ENCODE results near the gene MEGF6.

MEGF6 gene

GRCh38 chr1:3550511-3551289 lies 60.6 kb downstream of the MEGF6 start:
- no peak for DNase-seq

- DNase-seq, result no peak
Observed at GRCh38 chr1:3548895-3549294, 62.4 kb downstream of the MEGF6 start.

DNA sequence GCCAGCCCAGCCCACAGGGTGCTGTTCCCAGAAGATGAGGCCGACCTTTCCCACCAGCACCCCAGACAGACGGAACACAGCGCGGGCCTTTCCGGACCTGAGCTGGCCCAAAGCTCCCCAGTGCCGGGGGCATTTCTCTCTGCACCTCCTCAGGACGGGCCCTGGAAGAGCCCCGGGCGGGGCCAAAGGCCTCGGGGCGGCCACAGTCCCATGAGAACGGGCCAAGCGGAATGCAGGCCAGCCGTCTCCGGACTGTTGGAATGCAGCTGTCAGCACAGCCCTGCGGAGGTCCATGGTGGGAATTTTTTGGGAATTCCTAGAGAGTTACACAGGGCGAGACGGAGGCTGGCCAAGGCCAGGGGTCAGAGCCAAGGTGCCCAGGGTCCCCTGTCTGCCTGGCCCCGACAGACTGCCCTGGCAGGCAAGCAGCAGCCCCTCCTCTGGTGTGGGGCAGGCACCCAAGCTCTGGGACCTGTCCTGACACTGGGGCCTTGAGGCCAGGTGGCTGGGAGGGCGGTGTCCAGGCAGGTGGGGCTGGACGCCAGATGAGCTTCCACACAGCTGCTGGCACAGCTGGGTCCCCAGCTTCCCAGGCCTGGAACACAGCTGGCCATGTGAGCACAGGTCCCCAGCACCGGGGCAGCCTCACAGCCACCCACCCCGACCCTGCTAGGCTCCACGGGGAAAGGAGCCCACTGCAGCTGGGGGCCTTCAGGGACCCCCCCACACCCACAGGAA lies 63.0 kb downstream of the MEGF6 start:
- DNase-seq, result no peak

GRCh38 chr1:3547055-3548005 lies 64.0 kb downstream of the MEGF6 start:
- DNase-seq, result no peak

DNA sequence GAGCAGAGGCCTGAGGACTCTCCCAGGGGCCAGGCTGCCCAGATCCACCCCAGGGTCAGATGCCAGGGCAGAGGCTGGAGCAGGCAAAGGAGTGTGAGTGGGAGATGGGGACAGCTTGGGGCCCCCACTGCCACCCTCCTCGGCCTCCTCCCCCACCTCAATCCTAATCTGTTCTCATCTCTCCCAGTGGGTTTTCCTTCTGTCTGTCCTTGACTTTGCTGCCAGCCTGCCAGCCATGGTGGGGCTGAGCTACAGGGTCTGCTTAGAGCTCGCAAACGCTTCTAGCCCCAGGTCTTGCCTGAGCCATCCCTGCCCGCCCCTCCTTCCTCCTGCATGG lies 65.3 kb downstream of the MEGF6 start:
- no peak for DNase-seq

- no peak for DNase-seq
Observed at GRCh38 chr1:3545363-3546047, 65.8 kb downstream of the MEGF6 start.

DNA sequence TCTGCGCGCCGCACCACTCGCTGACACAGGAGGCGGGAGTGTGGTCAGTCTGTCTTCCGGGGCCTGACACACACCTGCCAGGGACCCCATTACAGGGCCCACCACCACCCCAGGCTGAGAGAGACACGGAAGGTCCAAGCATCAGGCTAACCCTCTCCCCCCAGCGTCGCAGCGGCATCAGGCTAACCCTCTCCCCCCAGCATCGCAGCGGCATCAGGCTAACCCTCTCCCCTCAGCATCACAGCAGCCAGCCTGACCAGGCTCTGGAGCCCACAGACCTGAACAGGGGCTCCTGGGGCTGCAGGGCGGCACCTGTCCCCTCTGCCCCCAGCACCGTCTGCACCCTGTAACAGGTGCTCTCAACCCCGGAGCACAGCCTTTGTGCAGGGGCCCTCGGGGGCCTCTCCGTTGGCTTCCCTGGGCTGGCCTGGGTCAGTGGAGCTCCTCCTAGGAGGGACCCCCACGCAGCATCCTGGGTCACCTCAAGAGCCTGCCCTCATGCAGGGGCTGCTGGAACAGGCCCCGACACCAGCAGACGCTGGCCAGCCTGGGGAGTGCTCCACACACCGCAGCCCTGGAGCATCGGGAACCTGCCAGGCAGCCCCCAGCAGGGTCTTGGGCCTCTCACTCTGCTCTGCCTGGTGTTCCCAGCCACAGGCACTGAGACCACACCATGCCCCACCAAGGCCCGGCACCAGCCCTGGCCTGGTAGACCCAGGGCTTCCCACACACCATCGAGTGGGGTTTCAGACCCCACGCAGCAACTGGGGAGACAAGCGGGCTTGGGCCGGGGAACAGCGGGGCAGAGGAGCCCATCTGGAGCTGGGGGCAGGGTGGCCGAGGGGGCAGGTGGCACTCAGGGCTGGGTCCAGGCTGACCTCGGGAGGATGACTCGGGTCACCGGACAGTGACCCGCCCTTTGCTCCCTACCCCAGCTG lies 67.0 kb downstream of the MEGF6 start:
- DNase-seq, result no peak

- DNase-seq, result no peak
Observed at GRCh38 chr1:3543076-3544039, 68.0 kb downstream of the MEGF6 start.

DNA sequence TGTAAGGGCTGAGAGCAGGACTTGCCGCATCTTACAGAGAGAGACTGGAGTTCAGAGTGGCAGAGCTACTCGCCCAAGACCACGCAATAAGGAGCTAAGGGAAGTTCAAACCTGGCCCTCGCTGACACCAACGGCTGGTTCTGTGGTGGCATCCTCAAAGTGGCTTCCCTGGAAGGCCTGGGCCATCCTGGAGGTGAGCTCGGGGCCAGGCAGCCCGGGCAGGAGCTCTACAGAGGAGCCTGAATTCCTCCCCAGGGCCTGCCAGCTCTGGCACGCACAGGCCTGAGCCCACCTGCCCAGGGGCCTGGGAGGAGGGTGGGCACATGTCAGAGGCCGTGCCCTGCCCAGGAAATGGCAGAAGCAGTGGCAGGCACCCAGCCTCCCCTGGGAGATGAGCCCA lies 68.6 kb downstream of the MEGF6 start:
- no peak for DNase-seq

DNA sequence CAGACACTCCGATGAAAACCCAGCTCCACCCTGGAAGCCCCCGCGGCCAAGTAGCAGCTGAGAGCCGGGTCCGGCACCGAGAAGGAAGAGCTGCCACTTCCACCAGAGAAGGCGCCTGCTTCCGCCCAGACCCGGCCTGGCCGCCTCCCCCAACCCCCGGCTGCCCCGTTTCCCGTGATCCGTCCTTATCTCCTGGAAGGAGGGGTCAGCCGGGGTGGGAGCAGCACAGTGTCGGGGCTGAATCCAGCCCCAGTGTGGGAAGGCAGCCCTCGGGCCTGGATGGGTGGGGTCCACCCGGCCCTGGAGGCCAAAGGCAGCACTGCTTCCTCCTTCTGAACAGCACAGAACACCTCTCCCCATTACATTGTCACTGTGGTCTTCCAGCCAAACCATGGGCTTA lies 69.4 kb downstream of the MEGF6 start:
- no peak for DNase-seq

DNA sequence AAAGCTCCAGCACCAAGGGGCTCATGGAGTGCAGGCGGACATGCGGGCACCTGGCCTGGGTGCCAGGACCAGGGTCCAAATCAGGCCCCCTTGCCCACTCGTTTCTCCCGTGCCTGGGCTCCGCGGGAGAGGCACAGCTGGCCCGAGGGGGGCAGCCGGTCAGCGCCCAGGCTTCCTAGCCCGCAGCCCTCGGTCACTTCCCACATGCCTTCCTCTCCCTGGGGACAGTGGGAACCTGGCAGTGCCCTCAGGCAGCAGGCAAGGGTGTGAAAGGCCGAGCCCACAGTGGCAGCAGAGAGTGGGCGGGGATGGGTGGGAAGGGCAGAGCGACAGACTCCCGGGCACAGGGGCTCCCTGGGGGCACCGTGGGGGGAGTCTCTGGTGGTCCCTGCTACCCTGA lies 69.8 kb downstream of the MEGF6 start:
- no peak for DNase-seq

DNA sequence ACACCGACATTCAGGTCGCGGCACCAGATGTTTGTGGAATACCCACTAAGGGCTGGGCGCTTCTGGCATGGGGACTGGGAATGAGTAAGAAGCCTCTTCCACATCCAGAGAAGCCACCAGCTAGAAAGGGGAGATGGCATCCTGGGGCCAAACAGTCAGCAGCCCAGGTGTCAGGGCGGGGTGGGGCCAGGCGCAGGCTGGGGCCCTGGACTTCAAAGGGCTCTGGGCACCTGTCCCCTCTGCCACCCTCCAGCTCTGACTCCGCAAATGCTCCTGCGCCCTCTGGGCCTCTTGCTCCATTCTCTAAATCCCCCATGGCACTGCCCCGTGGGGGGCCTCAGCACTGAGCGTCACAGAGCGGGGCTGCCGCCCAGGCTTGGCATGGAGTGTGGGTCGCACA lies 70.4 kb downstream of the MEGF6 start:
- DNase-seq, result no peak

DNA sequence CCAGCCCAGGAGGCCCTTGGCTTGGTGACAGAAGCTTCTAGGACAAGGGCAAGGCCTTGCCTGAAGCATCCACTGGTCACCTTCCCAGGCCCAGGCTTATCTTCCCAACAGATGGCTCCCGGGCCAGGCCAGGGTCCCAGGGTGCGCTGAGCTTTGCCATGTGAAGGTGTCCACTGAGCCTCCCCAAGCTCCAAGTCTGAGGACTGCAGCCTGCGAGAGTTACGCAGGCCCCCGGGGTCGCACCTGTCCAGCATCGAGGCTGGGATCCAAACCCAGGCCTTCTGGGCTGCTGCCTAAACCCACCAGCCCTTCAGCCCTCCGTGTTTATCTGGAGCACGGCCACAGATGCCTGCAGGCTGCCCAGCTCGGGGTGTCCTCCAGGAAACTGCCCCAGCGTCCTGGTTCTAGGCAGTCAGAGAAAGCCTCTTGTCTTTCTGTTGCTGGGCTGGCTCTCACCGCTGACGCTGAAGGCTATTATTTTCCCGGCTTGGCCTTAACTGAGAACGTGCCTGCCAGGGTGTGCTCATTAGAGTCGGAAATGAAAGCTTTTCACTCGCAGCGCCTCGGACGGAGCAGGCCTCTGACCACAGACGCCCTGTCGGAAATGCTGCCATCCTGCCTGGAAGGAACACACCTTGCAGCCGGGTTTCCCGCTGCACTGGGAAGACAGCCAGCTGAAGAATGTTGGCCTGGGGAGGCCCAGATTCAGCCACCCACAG lies 71.4 kb downstream of the MEGF6 start:
- no peak for DNase-seq

GRCh38 chr1:3537359-3537758 lies 73.9 kb downstream of the MEGF6 start:
- DNase-seq, result no peak

DNA sequence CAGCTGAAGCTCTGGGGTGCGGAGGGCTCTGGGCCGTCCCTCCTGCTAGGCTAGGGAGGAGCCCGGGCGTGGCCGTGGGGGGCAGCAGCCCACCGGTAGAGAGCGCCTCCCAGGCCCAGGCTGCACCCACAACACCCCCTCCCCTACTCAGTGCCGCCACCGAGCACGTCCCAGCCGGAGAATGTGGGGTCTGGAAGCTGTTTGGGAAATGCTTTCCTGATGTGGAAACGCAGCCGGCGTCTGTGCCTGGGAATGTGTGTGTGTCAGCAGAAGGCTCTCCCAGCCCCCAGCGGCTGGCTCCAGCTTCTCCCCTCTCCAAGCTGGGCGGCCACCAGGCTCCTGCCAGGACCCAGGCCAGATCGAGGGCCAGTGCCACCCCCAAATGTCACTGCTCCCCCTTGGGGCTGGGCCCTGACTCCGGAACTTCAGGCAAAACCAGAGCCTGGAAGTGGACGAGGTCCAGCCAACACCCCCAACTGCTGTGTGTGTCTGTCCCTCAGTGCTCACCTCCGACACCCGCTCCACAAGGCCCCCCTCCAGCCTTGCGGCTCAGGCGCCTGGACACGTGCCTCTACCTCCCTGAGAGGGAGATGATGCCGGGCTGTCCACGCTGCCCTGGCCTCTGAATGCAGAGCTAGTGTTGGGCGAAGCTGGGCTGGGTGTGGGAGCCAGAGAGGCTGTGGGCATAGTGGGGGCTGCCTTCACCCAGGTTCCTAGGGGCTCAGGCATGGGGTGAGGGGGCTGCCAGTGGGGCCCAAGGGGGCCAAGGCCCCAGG lies 74.7 kb downstream of the MEGF6 start:
- DNase-seq, result no peak

DNA sequence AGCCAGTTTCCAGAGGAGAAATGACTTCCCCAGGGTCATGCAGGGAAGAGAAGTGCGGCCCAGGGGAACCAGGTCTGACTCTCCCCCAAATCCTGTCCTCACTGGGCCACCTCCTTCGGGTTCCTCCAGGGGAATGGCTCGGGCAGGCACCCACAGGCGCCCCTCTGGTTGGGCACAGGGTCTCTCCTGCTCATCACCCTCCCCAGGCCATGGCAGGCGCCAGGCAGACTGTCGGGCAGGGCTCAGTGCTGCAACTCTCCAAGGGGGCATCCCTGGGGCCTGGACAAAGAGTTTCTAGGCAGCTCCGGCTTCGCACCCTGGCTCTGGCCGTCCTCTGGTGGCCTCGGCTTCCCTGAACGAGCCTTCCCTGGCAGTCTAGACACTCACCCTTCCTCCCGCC lies 75.6 kb downstream of the MEGF6 start:
- no peak for DNase-seq

DNA sequence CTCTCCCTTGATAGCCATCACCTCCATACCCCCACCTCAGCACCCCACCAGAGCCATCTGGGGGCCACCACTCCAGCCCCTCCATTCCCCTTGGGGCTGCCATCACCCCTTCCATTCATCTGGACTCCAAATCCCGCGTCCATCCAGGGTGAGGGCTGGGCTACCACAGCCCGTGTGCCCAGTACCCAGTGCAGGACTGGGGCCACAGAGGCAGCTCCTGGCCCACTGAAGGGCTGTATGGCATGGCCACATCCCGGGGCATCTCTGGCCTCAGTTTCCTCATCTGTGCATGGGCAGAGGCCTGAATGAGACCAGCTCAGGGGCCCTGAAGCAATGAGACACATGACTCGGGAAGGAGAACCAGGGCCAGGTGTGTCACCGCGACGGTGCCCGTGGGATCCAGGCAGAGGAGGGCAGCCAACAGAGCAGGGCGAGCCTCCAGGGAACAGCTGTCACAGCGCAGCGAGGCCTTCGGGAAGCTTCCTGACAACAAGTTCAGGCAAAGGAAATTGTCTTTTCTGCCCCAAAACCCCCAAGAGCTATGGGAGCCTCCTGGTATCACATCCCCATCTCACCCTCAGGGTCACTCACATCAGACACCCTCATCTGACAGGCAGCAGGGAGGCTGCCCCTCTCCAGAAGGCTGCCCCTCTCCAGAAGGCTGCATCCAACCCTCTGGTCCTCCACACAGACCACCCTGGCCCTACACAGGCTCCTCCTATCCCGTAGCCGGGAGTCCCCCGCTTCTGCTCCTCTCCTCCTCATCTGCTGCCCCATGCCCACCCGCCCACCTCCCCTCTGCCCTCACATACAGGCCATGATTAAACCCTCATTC lies 76.3 kb downstream of the MEGF6 start:
- DNase-seq, result no peak
